GM21423 (cell line): ENCODE data around the gene MFSD6.

Experiments used
- ATAC-seq: cut with Tn5 transposase; IDR thresholded peaks from one replicate; pipeline ENCODE4 v1.9.1; 2021; ENCODE audit warnings: mild to moderate bottlenecking, moderate library complexity; ENCODE audit not compliant: unreplicated experiment

Gene MFSD6

DNA sequence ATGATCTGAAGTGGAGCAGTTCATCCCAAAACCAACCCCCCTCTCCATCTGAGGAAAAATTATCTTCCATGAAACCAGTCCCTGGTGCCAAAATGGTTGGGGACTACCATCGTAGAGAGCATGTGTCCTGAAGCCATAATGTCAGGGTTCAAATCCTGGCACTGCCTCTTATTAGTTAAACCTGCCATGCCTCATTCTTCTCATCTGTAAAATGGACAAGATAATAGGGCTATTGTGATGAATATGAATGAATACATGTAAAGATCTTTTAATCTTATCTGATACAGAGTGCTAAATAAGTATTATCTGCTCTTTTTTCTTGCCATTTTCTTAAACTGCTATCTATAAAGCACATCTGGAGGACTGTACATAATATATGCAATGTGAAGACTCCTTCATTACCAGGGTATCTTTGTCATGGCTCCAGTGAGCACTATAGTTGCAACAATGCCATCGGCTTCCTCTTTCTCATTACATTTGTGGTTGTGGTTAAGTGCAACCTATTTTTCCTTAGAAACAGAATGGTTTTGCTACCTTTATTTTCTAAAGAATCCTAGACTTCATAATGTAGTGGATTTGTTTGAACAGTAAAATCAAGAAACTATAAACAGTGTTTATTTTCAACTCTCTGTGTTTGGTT lies 27.0 kb downstream of the MFSD6 start:
- ATAC-seq: no peak

DNA sequence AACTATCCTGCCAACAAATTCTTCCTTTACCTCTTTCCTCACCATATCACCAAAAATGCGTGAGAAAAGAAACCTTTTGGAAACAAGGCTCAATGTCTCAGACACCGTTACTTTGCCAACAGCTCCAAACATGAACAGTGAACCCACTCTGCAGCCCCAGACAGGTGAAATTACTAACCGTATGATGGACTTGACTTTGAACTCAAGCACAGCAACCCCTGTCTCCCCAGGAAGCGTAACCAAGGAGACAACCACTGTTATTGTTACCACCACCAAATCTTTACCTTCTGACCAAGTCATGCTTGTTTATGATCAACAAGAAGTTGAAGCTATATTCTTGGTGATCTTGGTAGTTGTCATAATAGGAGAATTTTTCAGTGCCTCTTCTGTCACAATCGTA lies 28.4 kb downstream of the MFSD6 start:
- ATAC-seq: no peak

DNA sequence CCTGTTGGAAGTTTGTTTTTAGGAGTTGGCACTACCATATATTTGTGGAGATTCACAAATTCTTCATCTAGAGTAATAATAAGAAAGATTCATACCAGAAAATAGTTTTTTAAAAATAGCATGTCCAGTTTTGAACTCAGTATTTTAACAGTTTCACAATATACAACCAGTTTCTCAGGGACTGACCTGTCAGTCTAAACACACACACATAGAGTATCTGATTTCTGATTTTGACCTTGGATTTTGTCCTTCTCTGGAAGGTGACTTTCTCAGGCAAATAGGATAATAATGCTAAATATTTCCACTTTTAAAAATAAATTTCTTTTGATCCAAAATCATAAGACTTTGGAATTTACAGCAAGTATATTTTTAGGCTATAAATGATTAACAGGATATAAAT lies 32.0 kb downstream of the MFSD6 start:
- ATAC-seq: no peak

DNA sequence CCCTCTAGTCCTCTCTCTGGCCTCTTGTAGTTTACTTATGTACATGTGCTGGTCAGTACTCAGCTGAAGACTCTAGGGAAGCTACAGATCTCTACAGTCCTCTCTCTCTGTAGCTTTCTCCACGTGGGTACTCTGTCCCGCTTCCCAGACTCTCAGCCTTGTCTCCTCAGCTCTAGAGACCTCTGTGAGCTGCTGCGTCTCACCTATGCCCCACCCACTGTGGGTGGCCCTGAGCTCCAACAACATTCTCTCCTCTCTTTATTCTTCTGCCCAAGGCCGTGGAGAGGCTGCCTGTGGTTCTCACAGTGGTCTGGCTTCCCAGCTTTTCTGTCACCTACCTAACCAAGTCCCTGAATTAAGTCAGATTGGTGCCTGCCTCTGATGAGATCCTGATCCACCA lies 33.4 kb downstream of the MFSD6 start:
- ATAC-seq: no peak

DNA sequence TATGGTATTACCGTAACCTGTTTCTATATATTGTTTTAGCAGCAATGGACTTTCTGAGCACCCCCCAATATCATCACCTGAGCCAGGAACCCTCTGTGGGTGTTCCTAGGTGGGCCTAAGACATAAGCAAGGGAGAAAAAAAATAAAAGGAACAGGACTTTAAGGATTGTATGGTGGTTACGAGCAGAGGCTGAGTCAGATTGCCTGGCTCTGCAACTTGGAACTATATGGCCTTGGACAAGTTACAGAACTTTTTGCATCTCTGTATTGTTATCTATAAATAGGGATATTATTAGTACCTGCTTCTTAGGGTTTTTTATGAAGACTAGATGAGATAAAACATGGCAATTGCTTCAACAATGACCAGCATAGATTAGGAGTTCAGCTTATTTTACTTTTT lies 34.9 kb downstream of the MFSD6 start:
- no peak for ATAC-seq

DNA sequence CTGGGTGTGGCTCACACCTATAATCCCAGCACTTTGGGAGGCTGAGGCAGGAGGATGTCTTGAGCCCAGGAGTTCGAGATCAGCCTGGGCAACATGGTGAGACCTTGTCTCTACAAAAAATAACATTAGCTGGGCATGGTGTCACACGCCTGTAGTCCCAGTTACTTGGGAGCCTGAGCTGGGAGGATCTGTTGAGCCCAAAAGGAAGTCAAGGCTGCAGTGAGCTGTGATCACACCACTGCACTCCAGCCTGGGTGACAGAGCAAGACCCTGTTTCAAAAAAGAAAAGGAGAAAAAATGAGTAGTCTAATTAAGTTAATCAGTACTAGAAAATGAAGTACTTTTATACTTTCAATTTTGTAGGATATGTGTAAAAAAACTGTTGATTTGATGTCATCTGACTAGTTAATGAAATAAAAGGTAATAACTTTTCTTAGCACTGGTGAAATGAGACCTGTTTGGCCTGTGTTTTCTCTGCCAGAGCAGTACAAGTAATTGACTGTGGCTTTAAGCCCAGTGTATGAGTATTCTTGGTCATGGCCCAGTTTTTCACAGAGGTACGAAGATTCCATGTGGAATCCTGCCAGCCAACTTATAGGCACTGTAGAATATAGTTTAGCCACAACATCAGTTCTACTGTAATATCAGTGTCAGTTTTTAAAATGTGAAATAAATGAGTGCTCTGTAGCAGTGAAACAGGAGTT lies 35.8 kb downstream of the MFSD6 start:
- ATAC-seq: no peak

DNA sequence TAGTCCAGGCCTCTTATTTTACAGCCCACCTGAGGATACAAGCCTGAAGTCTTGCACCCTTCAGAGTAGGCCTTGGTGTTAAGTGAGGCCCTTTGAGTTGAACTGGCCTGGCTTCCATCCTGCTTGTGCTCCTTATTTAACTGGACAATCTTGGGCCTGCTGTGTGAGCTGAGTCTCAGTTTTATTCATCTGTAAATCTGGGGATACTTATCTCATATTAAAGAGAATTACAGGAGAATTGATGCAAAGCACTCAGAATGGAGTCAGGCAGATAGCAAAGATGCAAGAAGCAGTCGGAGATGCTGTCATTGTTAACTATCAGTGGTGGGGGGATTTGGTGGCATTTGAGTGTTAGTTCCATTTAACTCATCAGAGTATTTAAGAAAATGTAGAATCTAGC lies 36.8 kb downstream of the MFSD6 start:
- no peak for ATAC-seq

DNA sequence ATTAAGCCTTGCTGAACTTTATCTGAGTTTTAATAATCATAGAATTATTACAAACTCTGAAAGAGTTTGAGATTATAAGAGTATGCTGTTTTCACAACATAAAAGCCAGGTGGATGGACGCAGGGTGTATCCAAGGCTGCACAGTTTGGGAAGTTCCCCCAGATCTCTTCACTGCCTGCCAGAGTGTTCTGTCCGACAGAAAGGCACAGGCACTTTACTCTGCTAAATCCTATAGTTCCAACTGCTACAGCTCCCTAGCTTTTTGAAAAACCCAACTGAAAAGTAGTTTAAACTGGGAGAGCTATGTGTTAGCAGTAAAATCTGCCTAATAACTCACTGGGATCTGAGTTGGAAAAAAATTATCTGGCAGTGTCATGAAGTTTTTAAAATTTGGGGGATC lies 38.0 kb downstream of the MFSD6 start:
- no peak for ATAC-seq

DNA sequence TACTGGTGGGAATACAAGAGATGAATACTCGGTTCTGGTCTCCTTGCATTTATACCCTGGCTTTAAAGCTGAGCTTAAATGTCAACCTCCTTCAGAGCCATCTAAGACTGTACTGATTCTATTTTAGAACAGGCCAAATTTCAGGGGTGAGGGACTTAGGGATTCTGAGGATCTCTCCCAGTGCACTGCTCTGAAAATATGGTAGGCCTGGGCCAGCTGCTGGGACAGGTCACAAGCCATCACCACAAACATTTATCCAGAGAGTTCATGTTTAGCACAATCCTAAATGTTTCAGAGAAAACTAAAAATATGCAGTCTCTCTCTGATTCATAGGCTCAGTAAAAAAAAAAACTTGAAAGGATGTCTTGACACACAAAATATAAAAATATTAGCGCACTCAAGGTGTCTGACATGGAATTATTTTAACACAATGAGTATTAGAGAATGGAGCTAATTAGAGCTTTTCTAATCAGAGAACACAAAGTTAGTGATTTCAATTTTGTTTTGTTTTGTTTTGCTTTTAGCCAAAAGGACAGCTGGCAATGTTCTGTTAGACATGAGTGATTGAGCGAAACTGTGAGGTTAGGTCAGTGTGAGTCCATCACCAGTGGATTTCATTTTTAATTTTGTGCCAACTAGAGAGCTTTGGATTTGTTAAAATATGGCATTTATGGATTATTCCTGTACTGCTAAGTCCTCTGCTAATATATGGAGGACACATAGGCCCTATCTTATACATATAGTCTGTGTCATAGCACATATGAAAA lies 38.8 kb downstream of the MFSD6 start:
- no peak for ATAC-seq

DNA sequence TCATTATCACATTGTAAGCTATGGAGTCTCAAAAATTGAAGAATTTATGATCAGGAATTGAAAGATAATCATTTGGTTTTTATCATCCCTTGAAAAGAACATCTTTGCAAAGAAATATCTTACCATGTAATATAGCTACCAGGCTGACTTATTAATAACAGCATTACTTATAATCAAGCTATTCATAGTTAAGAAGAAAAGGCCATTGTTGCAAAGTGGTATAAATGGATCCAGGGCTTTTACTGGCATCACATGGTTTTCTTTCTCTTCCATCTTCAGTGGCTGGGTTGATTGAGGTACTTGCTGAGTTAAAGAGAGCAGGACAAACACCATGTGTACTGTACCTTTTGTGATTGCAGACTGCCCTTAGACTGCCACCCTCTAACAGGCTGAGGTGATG lies 39.6 kb downstream of the MFSD6 start:
- ATAC-seq: no peak

DNA sequence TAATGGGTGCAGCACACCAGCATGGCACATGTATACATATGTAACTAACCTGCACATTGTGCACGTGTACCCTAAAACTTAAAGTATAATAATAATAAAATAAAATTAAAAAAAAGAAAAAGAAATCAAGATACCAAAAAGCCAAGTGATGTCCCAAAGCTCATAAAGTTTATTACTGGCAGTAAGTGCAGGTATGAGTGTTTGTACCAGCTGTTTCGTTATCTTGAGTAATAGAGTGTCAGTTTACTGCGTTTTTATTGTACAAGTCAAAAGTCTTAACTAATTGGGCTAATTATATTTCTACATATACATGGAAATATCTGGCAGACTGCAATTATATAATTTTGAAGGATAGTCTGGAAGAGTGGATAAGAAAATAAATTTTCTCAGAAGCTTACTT lies 41.8 kb downstream of the MFSD6 start:
- ATAC-seq: no peak

DNA sequence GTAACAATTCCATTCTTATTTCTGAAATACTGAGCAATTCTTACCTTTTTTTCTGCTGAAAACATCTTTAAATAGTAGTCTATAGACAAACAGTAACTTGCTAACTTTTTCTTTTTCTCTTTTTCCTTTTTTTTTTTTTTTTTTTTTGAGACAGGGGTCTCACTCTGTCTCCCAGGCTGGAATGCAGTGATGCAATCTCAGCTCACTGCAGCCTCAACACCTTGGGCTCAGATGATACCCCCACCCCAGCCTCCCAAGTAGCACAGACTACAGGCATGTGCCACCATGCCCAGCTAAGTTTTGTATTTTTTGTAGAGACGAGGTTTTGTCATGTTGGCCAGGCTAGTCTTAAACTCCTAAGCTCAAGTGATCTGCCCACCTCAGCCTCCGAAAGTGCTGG lies 42.2 kb downstream of the MFSD6 start:
- ATAC-seq: no peak

DNA sequence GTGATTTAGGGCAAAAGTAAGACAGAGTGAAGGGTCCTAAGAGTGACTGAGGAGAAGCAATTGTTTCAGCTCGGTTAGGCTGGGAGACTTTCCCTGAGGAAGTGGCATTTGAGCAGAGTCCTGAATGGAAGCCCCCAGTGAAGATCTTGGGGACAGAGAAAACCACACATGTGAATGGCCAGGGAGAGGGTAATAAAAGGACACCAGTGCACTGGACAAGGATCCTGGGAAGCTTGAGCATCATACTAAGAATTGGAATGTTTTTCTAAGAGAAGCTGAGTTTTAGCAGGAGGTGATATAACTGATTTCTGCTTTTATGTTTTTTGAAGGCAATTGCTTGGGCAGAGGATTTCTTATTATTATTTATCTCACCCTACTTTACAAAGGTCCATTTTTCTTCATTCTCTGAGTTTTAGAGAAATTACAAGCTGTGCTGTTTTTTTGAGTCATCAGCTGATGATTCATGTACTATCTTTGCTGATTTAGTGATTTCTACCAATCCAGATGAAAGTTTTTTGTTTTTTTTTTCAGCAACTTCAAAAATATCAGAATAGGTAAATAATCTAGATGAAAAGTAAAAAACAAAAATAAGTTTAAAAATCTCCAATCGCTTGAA lies 43.5 kb downstream of the MFSD6 start:
- no peak for ATAC-seq

DNA sequence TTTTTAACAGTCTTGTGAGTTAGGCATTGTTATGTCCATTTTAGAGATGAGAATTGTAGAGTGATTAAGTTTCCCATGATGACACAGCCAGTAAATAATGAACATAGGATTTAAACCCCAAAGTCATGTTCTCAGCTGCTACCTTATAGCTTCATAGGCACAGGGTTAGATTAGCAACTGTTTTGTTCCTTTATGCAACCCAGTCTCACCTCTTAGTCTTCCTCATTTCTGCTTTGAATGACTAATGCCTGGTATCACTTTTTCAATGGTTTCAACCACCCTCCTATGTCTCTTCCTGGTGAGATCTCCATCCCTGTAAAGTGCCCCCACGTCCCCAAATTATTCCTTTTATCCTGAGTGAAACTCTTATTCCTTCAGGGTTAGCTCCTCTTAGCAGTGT lies 44.3 kb downstream of the MFSD6 start:
- ATAC-seq: no peak

DNA sequence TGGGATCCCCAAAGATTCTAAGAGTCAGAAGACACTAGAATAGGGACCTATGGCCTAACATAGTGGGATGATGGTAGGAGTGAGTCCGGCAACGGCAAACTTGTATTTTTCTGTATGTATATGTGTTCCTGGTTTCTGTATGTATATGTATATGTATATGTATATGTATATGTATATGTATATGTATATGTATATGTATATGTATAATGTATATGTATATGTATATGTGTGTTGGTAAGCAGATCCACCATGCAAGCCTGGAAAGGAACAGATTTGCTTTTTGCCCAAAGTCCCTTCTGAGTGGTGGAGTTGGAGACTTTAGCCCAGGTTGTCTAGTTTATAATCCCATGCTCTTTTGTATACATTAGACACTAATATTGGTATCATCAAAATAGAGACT lies 46.6 kb downstream of the MFSD6 start:
- ATAC-seq: no peak

DNA sequence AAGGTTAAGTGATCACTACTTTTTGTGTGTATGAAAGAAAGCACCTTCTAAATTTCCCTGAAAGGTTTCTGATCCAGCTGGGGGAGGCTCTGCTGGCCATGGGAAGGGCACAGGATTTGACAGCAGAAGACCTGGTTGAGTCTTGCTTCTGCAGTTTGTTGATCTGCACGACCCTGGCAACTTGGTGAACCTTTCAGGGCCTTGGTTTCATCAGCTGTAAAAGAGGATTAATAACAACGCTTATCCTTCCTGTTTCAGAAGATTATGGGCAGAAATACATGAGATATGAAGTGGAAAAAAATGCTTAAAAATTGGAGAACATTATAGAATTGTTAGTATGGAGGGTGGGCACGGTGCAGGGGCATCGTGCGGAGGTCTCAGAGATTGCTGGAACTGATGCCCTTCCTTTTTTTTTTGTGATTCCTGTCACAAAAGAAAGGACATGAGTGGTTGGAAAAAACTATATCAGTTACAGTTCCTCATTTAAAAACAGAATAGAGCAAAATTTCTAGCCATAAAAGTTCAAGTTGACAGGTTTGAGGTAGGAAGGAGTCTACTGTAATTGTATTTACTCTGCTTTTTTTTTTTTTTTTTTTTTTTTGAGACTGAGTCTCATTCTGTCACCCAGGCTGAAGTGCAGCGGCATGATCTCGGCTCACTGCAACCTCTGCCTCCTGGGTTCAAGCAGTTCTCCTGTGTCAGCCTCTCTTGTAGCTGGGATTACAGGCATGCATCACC lies 47.4 kb downstream of the MFSD6 start:
- ATAC-seq: no peak

DNA sequence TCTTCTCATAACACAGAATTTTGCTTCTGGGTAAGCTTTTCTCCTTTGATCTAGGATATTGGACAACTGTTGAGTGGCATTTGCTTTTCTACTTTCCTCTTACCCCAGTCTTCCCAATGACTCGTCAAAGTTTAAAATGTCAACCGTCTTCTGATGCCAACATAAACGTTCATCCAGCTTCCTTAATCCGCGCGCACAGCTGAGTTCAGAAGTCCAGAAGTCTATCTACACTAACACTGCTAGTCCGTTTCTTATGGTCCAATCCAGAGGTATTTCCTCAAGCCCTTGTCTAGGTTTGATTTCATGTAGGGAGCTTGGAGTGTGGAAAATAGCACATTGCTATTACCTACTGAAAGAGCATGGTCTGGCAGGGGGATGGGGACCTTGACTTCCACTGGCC lies 48.7 kb downstream of the MFSD6 start:
- no peak for ATAC-seq

DNA sequence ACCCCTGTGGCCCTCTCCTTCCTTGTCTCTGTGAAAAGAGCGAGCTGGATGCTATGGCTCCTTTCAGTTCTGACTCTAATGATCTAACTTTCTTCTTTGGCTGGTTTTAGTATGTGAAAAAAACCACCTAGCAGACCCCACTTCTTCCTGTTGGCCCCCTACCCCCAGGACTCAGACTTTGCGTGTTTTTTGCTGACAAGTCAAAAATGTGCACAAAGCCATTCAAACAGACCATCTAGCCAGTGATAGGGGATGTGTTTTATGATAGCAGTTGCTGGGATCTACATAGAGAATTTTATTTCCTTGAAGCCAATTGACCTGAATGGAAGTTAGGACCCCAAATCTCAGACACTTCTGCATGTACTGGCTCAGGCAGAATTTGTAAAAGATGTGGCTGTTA lies 49.1 kb downstream of the MFSD6 start:
- ATAC-seq: no peak

DNA sequence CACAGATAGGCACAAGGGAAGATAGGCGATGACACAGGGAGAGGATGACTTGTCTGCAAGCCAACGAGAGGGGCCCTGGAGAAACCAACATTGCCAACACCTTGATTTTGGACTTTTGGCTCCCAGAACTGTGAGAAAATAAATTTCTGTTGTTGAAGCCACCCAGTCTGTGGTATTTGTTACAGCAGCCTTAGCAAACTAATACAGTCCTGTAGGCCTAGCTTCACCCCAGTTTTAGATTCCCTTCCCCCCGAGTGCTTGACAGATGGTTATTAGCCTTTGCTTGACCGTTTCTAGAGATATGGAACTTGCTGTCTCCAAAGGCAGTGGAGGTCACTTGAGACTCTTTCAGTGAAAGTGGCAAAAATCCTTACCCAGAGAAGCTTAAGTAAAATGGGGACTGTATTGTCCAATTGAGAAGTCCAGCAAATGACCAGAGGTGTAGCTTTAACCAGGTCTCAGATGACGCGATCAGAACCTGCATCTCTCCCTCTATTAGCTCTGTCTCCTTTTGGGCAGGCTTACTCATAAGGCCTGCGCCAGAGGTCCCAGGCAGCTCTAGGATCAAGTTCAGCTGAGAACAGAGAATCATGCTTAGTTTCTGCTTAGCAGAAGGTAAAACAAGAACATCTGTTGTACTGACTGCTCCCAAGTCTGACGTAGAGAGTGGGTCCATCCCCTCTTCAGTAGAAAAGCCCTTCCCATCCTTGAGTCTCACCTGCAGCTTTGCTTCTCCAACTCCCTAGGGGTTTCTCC lies 50.4 kb downstream of the MFSD6 start:
- ATAC-seq: no peak

DNA sequence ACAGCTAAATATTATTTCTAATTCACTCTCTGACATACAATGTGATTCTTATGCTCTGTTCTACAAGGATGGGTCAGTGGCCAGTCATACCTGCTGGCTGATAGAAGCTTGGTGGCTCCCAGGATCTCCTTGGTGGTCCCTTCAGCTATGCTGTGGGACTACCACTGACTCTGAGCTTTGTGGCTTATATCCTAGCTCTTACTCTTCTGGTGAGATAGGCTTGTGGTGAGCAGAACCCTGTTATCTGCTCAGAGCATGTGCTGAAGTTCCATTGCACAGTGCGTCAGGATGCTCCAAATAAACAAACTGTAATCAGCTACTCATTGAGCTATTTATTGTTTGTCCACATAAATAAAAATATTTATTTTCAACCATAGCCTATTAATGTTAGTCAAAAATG lies 51.7 kb downstream of the MFSD6 start:
- ATAC-seq: no peak
